GM12865 (cell line): Measurements from ENCODE around the gene CYB561D1.

Experiments
- DNase-seq: peaks from one replicate; pipeline ENCODE4 v3.0.0; 2010; ENCODE audit warnings: low read depth
- H3K4me3 ChIP-seq: 2 replicates; pipeline ENCODE4 v1.5.1; 2011; ENCODE audit warnings: mild to moderate bottlenecking, low read depth, low read length, control low read depth
- CTCF ChIP-seq: IDR thresholded peaks from 2 replicates; pipeline ENCODE4 v1.5.1; 2011; ENCODE audit warnings: low read length, control low read depth, low read depth, inconsistent platforms; ENCODE audit not compliant: insufficient read depth; ENCODE audit errors: missing control alignments

The CYB561D1 gene

DNA sequence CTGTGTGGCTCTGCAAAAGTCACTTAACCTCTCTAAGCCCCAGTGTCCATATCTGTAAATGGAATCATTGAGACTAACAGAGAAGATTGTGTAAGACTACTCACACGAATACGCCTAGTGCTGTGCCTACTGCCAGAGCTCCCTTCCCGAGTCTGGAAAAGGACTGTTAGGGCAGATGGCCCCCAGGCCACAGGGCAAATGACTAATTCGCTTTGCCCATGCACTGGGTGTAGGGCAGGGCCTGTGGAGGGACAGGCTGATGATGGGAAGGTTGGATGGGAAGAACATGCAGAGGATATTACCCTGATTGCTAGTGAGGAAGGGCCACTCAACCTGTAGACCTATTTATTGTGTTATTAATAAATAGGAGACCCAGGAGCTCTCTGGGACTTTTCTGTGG, 41.6 kb downstream of the CYB561D1 start:
- no peak for TF ChIP-seq CTCF
- no peak overlapping the region for H3K4me3 ChIP-seq
- no peak for DNase-seq

DNA sequence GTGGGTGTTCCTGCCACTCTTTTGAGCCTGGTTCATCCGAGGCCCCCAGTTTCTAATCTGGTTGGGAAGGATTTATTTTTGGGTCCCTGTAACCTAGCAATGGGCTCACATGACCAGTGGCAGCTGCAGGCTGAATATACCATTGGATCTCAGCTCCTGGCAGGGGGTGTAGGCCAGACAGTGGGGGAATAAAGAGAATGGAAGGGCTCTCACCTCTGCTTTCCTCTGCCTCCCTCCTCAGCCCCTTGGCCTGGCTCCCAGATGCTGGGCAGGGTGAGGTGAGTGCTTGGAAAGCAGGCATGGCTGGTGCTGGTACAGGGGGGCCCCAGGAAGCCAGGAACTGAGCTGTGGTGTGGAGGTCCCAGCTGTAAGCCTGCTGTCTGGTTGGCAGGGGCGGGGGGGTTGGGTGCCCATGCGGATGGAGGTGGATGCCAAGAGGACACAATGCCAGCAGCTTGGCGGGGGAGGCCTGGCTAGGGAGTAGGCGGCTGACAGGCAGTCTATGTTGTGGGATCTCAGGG, 42.1 kb downstream of the CYB561D1 start:
- no peak for DNase-seq
- H3K4me3 ChIP-seq, result no peak overlapping the region
- TF ChIP-seq CTCF, result no peak

GRCh38 chr1:109537450-109538178, 43.7 kb downstream of the CYB561D1 start:
- DNase-seq, result no peak
- TF ChIP-seq CTCF, result no peak
- H3K4me3 ChIP-seq, result no peak overlapping the region

DNA sequence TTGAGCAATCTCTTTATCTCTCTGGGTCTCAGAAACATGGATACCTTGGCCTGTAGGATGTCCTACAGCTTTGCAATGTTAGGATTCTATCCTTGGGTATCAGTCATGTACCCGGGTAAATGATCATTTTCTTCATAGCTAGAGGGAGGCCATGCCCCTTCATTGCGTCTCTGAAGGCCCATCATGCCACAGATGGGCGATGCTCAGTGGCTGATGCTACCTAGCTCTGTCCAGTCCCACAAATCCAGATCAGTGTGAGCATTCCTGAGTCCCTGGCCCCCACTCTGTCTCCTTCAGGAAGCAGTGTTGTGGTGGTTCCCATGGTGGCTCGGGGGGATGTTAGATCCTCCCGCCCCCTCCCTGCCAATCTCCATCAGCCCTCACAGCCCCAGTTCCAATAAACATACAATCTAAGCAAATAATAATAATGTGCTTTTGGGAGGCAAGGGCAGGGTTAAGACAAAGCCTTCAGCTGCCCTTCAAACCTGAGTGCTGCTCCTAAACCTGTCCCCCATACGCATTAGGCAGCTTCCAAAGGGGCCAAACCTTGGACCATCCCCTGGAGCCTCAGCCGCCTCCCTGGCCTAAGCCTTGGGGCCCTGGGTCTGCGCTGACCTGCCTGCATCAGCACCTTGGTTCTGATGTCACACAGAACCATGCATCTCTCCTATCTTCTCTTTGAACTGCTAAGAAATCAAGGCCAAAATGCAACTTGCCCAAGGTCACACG, 45.1 kb downstream of the CYB561D1 start:
- H3K4me3 ChIP-seq, result no peak overlapping the region
- DNase-seq, result no peak
- TF ChIP-seq CTCF, result no peak

DNA sequence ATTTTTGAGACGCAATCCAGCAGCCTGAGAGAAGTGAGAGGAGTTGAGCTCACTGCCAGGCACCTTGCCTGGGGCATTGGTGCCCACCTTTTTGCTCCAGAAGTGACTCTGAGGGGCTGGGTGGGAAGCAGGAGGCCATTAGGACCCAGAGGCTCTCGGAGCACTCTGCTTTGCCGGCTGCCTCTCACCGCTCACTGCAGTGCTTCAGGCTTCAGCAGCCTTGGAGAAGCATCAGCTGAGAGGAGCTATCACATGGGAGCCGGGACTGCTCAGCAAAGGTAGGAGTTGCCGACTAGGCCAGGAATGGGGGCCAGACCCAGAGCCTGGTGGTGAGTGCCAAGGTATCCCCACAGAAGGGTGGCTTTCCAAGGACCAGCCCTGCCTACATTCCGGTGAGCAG, 45.8 kb downstream of the CYB561D1 start, which contains the start of gene GPR61:
Gene GPR61, plus strand, starts transcription at position 197 of the 400 bp plus-strand sequence. CDS start 3,151 bp downstream, outside the sequence.
- no peak for DNase-seq
- TF ChIP-seq CTCF, result no peak
- no peak within 1 kb of the TSS for H3K4me3 ChIP-seq

DNA sequence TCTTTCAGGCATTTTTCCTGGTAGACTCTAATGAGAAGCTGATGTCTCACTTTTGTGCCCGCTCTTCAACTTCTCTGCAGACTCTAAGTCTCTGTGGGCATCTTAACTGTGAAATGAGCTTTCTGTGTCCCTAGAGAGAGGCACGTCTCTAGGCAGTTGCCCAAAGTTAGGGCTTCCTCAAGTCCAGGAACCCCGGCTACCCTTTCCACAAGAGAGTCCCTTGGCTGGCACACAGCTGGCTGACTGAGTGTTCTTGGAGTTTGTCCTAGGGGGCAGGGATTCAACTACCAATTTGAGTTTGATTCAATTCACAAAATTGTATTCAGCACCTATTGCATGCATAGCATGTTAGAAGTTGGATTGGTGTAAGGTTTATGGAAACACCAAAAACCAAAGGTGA, 47.2 kb downstream of the CYB561D1 start:
- DNase-seq, result no peak
- TF ChIP-seq CTCF, result no peak
- H3K4me3 ChIP-seq, result no peak overlapping the region

DNA sequence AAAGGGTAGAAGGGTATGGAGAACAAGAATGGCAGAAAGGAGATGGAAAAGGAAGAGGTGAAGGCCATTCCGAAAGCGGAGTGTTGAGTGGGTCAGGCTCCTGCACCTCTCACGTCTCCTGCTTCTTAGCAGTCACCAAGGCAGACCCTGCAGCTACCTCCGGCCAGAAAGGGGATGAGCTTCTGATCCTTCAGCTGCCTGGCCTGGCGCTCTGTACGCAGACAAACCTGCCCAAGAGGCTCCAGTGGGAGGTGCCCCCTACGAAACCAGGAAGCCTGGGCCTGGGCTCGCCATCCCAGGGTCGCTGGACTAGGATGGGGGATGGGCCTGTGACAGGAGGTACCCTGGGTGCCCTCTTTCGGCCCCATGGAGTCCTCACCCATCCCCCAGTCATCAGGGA, 48.8 kb downstream of the CYB561D1 start:
- no peak for TF ChIP-seq CTCF
- no peak for DNase-seq
- no peak overlapping the region for H3K4me3 ChIP-seq
